HFF-Myc (cell line): Measurements from ENCODE around the gene CCDC63.

ENCODE experiments used
- DNase-seq: peaks from one replicate; pipeline ENCODE4 v3.0.0-alpha.2; 2011; ENCODE audit warnings: low read depth; ENCODE audit errors: extremely low read depth
- H3K4me3 ChIP-seq: replicated peaks from 2 replicates; pipeline ENCODE4 v1.5.1; 2011; ENCODE audit warnings: low read depth, mild to moderate bottlenecking, control low read depth, low read length
- CTCF ChIP-seq: IDR thresholded peaks from 2 replicates; pipeline ENCODE4 v1.5.1; 2012; ENCODE audit warnings: mild to moderate bottlenecking, low read depth, low read length, control low read depth; ENCODE audit errors: missing control alignments

CCDC63 gene

GRCh38 chr12:110906516-110906915, 59.7 kb downstream of the CCDC63 start:
- DNase-seq = no peak
- no peak for TF ChIP-seq CTCF
- H3K4me3 ChIP-seq = no peak overlapping the region

- no peak for DNase-seq
- no peak overlapping the region for H3K4me3 ChIP-seq
- no peak for TF ChIP-seq CTCF
These were observed 60.2 kb downstream of the CCDC63 start for GRCh38 chr12:110906985-110907384.

- H3K4me3 ChIP-seq = no peak overlapping the region
- no peak for DNase-seq
- TF ChIP-seq CTCF = no peak
These were observed 60.8 kb downstream of the CCDC63 start for GRCh38 chr12:110907583-110907982.

- no peak overlapping the region for H3K4me3 ChIP-seq
- TF ChIP-seq CTCF = no peak
- DNase-seq = no peak
These were observed 61.8 kb downstream of the CCDC63 start for GRCh38 chr12:110908377-110909152.

GRCh38 chr12:110912263-110912662, 65.5 kb downstream of the CCDC63 start:
- H3K4me3 ChIP-seq = no peak overlapping the region
- TF ChIP-seq CTCF = no peak
- no peak for DNase-seq

- H3K4me3 ChIP-seq = no peak overlapping the region
- no peak for DNase-seq
- TF ChIP-seq CTCF = no peak
These were observed 66.6 kb downstream of the CCDC63 start for GRCh38 chr12:110913119-110914056.
